GM21447 (cell line): Measurements from ENCODE around the gene AP3S2.
"Not testable (repeated sequence)": the region's sequence is repeated elsewhere in the genome, so short reads cannot be mapped to it uniquely, and the experiment has no call there.

Experiments used
- ATAC-seq: cut with Tn5 transposase; IDR thresholded peaks from one replicate; pipeline ENCODE4 v1.9.1; 2021; ENCODE audit not compliant: unreplicated experiment

AP3S2 gene

DNA sequence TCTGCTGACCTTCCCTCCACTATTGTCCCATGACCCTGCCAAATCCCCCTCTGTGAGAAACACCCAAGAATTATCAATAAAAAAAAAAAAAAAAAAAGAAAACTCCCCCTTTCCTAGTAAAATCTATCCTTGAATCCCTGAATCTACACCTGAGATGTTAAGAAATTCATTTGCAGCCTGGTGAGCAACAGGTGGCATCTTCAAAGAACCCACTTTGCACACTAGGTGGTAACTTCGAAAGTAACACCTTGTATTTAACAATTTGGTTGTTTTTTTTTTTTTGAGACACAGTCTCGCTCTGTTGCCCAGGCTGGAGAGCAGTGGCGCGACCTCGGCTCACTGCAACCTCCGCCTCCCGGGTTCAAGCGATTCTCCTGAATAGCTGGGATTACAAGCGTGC, 24.3 kb downstream of the AP3S2 start:
- ATAC-seq, result not testable (repeated sequence)

- ATAC-seq, result no peak
Measured at GRCh38 chr15:89864958-89865739, 28.6 kb downstream of the AP3S2 start.

- ATAC-seq, result no peak
Measured at GRCh38 chr15:89863918-89864317, 29.9 kb downstream of the AP3S2 start.

DNA sequence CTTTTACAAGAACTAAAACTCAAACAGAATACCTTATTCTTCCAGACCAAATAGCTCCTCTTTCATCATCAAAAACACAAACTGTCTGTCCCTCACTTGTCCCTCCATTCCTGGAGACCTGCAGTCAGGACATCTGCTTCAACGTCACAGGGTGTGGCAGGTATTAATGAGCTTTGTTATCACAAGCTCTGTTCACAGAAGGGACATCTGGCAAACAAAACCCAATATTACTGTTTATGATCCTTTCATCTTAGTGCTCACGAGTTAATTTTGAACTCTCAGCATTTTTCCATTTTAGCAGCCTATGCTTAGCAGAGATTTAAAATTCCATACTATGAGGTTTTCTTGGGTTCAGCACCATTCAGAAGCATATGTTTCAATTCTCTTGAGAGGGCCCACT, 32.9 kb downstream of the AP3S2 start:
- no peak for ATAC-seq

DNA sequence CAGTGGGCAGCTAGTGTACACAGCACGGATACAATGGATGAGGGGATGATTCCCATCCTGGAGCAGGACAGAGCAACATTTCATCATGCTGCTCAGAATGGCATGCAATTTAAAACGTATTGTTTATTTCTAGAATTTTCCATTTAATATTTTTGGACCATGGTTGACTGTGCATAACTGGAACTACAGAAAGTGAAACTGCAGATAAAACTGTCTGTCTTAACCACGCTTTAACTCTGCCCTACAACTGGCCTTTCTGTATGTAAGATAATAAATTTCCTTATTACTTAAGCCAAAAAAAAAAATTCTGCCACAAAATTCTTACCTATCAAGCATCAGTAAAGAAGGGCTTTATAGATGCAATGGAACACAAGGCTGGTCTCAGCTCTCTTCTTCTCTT, 33.4 kb downstream of the AP3S2 start:
- ATAC-seq, result no peak

- ATAC-seq, result no peak
Measured at GRCh38 chr15:89858661-89859458, 34.9 kb downstream of the AP3S2 start.

- ATAC-seq, result no peak
Measured at GRCh38 chr15:89857673-89858072, 36.1 kb downstream of the AP3S2 start.

- no peak for ATAC-seq
Measured at GRCh38 chr15:89855948-89856347, 37.8 kb downstream of the AP3S2 start.

- ATAC-seq, result not testable (repeated sequence)
Measured at GRCh38 chr15:89854863-89855262, 38.9 kb downstream of the AP3S2 start.

DNA sequence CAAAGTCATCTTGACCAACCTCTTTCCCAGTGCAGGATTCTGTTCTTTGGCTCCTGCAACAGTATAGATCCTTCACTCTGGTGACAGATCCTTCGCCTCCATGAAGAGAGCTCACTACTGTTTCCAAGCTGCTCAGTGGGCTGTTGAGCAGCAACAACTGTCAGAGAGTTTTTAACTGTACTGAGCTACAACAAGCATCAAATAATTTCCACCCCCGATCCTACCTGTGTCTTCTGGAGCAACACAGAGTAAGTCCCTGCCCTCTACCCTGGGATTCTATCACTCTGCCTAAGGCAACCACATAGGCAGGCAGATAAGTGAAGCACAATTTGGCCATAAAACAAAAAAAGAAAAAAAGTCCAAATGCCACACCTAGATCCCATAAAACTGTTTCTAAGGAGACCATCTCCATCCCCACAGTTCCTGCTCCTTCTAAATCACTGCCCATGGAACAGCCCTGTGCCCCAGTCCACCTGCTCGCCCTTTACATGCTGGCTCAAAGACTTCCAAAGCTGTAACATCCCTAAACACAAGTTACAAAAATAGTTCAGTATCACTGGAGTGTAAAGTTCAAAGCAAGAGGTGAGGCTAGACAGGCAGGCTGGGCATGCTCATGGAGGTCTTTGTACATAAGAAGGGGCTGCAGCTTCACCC, 41.3 kb downstream of the AP3S2 start:
- no peak for ATAC-seq

GRCh38 chr15:89851673-89852341, 42.0 kb downstream of the AP3S2 start:
- ATAC-seq, result peak; percentile 64

DNA sequence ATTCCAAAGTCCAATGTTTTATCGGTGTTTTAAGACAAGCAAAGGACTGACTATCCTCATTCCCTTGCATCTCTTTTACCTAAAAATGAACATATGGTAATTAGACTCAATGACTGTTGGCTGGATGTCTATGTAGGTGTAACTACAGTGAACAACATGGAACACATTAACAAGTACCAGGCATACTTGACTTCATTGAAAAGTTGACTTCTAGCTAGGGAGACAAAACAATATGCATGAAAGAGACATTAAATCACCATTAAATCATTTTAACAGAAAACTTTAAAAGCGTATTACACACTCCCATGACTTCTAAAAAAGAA, 44.9 kb downstream of the AP3S2 start:
- no peak for ATAC-seq

DNA sequence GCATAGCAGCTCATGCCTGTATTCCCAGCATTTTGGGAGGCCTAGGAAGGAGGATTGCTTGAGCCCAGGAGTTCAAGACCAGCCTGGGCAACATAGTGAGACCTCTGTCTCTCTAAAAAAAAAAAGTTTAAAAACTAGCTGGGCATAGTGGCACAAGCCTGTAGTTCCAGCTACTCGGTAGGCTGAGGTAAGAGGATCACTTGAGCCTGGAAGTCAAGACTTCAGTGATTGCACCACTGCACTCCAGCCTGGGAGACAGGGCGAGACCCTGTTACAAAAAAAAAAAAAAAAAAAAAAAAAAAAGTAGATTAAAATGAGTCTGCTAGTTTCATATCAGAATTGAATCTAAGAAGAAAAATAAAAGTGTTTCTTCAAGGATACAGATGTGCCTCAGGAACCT, 46.7 kb downstream of the AP3S2 start:
- no peak for ATAC-seq

GRCh38 chr15:89845305-89845893, 48.4 kb downstream of the AP3S2 start:
- ATAC-seq, result no peak

DNA sequence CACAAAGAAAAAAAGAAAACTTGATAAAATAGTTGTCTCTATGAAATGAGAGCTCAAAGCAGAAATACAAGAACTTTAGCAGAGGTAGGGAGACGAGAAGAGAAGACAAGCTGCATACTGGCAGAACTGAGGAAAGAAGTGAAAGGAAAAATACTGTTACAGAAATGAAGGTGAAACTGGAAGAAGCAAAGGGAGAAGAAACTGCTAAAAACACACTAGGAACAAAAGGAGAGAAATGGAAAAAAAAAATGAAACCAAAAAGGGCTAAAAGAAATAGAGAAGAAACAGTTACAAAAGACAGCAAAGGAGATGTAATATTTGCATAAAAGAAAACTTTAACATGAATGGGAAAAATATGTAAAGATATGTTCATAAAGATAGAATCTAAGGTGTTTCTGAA, 51.8 kb downstream of the AP3S2 start:
- no peak for ATAC-seq

- no peak for ATAC-seq
Measured at GRCh38 chr15:89841306-89841705, 52.5 kb downstream of the AP3S2 start.

GRCh38 chr15:89839167-89839810, 54.5 kb downstream of the AP3S2 start:
- no peak for ATAC-seq

- no peak for ATAC-seq
Measured at GRCh38 chr15:89837830-89838178, 56.0 kb downstream of the AP3S2 start.

DNA sequence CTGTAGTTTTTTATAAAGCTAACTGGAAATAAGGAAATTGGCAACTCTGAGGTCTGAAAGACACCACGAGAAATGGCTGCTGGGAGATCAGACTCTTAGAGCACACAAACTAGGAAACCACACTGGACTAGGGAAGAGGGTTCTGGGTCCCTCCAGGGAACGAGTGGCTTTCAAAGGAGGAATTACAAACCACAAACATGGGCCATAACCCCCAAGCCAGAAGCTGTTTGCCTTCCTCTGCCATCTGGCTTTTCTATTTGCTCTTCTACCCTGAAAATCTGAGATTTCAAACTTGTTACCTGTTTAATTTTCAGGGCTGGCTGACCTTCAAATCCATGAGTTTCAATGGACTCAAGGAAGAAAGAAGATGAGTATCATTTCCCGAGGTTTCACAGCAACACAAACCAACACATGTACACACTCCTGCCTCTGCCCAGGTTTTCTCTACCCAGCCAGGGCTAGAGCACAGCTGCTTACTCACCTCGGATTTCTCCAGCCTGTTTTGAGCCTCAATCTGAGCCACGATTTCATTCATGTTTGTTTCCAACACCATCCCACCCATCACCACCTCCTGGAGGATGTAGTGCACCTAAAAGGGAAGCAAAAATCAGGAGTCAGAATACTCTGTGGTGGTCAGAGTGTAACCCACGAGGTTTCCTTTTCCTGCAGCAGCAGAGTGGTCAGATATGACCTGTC, 56.5 kb downstream of the AP3S2 start:
- no peak for ATAC-seq
